GM18499 (cell line): ENCODE results near the gene CCDC187.
"Not testable (repeated sequence)": the region's sequence is repeated elsewhere in the genome, so short reads cannot be mapped to it uniquely, and the experiment has no call there.

ENCODE experiments used
- ATAC-seq: cut with Tn5 transposase; IDR thresholded peaks from one replicate; pipeline ENCODE4 v1.9.1; 2021; ENCODE audit warnings: moderate number of reproducible peaks; ENCODE audit not compliant: insufficient read depth, unreplicated experiment

The CCDC187 gene

DNA sequence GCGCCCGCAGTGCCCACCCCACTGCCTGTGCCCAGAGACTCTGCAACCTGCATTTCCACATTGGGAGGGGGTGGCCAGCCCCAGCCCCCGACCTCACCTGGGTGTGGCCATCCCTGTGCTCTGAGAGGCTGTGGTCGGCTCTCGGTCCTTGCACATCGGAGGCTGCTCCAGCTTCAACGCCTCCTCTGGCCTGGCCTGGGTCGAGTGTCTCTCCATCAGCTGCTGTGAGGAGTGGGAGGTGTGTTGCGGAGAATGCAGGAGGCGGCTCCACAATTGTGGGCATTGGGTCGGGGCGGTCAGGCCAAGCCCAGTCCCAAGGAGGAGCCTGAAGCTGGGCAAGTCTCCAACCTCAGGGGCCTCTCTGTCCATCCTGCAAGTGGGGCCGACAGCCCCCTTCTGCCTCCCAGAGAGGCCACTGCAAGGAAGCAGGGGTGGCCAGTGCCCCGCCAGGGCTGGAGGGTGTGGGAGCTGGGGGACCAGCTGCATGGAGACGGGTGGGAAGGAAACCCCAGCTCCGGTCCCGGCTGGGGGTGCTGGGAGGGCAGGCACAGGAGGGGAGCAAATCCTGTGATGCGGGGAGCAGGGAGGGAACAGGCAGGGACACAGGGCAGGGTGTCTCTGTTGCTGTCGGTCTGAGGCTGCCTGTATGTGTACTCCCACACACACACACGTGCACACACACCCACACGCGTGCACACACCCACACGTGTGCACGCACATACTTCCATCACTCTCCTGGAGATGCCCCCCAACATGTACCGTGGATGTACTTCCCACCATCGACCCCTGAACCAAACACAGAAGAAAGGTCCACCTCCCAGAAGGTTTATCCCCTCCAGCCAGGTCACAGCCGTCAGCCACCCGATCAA, 28.9 kb downstream of the CCDC187 start:
- ATAC-seq = no peak

DNA sequence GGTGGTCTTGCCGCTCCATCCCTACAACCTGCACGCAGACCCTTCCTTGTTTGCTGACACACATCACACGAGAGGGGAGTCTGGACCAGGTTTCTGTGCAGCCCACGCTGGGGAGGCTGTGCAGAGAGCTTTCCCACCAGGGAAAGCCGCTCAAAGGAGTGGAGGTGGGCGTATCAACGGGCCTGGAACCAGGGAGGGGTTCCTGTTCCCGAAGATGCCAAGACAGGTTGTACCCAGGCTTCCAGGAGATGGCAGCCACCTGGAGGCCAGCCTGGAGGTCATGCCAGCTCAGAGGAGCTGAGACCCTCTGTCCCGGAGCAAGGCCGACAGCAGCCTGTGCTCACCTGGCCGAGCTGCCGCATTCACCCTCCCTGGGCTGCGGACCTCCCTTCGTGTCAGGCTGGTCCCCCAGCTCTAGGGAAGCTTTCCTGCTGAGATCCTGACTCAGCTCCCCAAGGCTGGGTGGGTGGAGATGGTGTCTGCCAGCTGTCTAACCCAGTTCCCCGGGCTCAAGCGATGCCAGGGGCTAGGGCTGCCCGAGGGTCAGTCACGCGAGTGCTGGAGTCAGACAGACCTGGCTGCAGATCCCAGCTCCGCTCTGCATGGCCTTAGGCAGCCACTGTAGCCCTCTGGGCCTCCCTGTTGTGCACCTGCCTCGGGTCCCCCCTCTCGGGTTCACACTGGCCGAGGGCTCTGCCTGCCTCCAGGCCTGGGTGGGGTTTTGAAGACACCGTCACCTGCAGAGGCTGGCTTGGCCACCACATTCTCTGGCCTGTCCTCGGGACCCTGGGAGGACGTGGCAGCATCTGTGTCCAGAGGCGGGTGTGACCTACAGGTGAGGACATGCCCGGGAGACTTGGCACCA, 29.7 kb downstream of the CCDC187 start:
- no peak for ATAC-seq

DNA sequence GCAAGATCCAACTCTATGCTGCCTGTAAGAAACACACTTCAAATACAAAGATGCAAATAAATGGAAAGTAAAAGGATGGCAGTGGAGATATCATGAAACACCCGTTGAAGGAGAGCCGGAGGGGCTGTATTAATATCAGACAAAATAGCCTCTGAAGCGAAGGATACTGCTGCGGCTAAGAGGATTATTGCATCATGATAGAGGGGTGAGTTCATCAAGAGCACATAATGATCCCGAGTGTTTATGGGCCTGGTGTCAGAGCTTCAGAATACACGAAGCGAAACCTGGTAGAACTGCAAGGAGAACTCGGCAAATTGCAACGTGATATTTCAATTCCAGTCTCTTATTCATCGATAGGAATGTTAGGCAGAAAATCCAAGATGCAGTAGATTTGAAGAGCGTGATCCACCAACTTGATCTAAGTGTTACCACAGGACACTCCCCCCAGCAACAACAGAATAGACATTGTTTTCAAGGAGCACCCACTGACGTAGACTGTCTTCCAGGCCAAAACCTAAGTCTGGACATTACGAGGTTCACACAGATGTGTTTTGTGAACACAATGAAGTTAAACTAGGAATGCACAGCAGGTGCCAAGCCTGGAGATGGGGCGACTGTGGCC, 30.5 kb downstream of the CCDC187 start:
- ATAC-seq = no peak

DNA sequence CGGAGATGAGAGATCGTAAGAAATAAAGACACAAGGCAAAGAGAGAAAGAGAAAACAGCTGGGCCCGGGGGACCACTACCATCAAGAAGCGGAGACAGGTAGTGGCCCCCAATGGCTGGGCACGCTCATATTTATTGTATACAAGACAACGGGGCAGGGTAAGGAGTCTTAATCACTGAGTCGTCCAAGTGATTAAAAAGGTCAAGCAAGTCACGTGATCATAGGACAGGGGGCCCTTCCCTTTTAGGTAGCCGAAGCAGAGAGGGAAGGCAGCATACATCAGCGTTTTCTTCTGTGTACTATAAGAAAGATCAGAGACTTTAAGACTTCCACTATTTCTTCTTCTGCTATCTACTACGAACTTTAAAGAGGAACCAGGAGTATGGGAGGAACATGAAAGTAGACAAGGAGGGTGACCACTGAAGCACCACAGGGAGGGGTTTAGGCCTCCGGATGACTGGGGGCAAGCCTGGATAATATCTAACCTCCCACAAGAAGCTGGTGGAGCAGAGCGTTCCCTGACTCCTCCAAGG, 33.7 kb downstream of the CCDC187 start:
- no peak for ATAC-seq

DNA sequence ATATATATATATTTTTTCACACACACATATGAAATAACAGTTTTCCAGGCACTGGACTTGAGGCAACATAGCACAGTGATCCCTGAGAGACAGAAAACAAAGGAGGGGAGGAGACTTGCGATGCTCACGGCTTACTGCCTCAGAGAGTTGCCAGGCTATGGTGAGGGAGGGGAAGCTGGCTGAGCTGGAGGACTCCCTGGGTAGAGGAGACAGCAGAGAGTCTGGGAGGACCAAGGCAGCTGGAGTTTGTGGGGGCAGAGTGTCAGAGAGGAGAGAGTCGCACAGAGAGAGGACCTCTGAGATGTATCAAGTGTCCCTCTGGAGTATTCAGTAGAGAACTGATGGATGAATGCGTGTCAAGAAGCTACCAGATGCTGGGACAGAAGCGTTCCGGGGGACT, 35.2 kb downstream of the CCDC187 start:
- no peak for ATAC-seq

DNA sequence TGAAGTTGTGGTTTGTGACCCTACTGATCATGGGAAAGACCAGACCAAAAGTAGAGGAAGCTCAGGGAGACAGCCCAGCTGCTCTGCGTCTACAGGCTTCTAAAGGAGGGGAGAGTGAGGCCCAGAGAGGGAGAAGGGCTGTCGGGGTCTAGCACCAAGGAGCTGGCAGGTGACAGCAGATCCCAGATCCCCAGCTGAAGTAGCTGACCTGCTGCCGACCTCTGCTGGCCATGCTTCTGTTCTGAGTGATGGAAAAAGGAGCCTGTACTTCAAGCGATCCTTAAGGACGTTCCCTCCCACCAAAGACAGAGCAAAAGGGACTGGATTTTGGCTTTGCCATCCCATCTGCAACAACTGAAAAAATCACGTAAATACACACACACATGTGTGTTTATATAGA, 35.6 kb downstream of the CCDC187 start:
- no peak for ATAC-seq

DNA sequence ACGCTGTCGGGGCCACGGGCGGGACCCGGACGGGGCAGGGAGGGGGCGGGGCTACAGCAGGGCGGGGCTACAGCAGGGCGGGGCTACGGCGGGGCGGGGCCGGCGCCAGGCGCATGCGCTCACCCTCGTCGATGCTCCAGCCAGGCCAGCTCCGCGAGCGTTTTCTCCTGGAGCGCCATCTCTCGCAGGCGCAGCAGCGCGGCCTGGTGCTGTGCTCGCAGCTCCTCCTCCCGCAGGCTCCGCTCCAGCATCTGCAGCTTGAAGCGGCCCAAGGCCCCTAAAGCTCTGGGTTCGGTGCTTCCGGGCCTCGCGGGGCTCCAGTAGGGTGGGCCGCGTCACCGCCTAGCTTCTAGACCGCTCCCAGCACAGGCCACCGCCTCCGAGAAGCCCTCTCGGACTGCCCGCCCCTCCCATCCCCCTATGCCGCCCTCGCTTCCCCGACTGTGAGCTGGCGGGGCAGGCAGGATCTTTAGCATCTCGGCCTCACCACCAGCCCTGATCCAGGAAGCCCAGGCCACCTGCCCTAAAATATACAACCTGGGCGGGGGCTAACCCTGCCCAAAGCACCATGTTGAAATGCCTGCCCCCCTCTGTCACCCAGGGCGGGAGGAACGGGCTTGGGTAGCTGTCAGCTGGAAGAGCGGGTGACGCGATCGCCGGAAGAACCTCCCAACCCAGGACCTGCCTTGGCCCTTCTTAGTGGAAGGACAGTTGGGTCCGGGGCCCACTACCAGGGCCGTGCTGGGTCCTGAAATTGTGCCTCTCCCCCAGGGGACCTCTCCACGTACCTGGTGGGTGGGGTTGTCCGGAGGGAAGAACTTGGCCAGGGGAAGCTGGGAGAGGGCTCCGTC, 36.4 kb downstream of the CCDC187 start:
- no peak for ATAC-seq

DNA sequence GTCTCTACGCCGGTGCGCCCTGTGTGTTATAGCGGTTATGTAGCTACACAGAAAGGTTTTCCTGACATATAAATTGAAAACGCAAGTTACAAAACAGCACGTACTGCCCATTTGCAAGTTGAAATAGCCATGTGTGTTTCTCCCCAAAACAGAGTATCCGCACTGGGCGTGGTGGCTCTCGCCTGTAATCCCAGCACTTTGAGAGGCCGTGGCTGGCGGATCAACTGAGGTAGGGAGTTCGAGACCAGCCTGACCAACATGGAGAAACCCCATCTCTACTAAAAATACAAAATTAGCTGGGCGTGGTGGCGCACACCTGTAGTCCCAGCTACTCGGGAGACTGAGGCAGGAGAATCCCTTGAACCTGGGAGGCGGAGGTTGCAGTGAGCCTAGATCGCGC, 37.3 kb downstream of the CCDC187 start:
- not testable (repeated sequence) for ATAC-seq

DNA sequence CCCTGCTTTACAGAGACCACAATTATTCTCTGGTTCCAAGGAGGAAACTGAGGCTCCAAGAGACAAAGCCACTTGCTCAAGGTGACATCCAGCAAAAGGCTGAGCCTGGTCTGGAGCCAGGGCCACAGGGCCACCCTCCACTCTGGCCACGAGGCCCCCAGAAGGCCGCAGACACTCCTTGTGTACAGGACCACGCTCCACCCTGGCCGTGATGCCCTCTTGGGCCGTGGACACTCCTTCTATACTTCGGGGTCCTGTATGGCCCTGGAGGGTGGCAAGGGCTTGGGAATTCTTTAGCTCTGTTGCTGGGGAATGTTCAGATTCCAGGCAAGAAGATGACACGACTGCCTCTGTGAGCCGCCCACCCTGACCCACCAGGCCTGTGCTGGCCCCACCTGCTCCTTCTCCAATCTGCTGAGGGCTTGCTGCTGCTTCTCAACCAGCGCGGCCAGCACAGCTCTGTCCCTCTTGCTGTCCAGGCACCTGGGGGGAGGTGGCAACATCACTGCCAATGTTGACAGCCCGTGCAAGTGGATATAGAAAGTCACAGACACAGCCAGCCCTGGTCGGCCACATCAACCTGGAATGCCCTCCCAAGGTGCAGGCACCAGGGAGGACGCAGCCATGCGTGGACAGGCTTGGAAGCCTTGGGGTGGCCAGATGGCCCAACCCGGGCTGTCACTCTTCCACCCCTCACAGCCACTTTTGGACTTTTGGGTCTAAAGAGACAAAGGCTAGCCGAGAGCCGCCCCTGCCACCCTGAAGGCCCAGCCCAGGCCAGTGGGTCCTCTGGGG, 38.1 kb downstream of the CCDC187 start:
- no peak for ATAC-seq

DNA sequence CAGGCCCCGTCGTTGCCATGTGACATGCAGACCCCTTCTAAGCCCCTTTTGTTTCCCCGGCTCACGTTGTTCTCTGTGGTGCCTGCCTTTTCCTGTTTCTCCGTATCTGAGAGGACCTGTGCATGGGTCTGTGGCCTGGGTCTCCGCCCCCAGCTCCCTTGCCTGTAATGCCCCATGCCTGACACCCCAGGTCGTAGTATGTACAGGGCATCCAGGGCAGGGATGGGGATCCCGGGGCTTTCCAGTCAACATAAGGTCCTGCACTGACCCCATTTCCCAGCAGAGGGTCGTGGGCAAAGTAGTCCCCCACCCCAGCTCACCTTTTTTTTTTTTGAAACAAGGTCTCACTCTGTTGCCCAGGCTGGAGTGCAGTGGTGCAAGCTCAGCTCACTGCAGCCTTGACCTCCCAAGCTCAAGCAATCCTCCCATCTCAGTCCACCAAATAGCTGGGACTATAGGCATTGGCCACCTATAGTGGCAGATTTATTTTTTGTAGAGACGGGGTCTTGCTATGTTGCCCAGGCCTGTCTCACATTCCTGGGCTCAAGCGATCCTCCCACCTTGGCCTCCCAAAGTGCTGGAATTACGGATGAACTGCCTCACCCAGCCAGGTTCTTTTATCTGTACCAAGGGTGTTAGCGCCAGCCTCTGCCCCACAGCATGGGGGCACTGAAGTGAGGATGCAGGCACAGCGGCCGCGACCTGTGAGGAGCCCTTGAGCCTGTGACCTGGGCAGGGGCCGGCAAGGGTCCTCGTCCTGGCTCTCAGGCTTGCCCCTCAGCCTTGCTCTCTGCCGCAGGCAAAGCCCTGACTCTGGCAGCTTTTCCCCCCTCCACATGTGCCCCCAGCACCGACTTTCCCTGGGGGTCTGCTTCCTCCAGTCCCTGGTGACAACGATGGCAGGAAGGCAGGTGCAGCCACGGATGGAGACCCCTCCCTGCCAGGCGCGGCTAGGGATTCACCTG, 39.2 kb downstream of the CCDC187 start:
- no peak for ATAC-seq

DNA sequence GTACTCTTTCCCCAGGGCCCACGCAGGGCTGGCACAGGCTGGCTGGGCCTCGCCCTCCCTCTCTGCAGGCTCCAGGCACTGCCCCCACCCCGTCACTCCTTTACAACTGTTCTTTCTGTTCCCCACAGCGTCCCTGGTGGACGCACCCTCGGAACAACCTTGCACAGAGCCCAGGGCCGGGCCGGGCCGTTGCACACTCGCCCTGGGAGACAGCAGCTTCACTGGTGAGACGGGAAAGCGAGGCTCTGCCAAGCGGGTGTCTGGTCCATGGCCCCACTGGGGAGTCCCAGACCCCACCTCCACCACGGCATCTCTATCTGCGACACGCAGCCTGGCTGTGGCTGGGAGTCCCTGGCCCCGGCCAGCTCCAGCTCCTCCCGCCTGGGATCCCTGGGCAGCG, 39.9 kb downstream of the CCDC187 start:
- ATAC-seq = no peak

DNA sequence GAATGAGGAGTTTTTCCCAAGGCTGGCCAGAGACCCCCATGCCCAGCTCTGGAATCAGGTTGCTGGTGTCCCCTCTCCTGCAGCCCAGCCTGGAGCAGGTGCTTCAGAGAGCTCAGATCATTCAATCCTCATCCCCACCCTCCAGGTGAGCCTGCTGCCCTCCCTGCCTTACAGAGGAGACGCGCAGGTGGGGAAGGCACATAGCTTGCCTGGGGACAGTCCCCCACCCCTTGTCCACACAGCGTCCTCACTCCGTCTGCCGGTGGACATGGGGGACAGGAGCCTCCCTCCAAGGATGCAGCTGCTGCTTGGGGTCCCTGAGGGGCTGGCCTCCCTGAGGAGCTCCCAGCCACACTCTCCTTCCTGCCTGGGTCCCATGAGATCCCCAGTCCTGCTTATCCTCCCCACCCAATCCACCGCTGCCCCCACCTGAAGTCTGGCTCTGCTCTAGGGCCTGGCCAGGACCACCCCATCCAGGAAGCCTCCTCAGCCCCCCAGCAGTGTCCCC, 41.2 kb downstream of the CCDC187 start:
- no peak for ATAC-seq

DNA sequence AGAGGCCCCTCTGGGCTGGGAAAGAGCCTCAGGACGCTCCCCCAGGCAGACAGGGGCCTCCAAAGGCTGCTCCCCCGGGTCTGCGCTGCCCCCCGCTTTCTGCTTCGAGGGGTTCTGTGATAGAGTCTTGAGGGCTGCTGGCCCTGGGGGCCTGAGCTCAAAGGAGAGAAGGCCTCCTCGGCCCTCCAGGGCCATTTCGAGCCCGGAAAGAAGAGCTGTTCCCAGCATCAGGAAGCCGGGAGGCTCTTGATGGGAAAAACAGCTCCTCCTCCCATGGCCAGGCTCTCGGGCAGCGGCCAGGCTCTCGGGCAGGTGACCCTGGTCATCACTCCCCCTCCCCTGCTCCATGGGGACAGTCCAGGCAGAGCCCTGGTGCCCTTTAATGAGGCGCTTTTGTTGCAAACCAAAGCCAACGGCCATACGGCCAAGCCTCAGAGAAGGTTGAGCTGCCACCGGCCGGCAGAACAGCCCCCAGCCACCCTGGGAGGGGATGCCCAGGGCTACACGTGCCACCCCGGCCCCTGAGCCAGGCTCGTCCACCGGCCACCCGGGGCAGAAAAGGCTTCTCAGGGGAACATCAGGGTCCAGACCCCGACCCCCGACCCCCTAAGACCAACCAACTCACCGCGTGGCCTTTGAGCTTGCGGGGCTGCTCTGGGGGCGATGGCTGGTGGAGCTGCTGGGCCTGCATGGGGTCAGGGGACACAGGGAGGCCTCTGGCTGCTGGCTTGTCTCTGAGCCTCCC, 42.0 kb downstream of the CCDC187 start:
- no peak for ATAC-seq

DNA sequence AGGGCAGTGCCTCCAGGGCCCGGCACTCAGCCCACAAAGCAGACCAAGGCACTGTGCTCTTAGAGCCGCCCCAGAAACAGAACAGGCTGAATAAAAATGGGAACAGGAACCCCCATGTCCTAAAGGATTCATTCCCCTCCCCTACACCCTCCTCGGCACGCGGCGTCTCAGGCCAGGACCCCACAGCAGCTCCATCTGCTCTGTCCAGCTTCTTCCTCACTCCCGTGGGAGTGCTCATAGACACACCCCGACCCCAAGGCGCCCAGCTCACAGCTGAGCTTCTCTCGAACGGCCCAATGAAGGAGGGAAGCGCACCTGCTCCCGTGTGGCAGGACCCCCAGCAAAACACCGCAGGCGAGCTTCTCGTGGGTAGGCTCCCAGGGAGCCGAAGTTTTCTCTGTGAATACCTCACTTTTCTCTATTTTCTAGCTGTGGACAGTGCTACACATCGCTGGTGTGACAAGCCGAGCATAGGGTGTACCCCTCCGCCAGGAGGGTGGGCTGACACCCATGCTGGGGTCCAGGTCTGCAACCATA, 42.9 kb downstream of the CCDC187 start:
- ATAC-seq = no peak

DNA sequence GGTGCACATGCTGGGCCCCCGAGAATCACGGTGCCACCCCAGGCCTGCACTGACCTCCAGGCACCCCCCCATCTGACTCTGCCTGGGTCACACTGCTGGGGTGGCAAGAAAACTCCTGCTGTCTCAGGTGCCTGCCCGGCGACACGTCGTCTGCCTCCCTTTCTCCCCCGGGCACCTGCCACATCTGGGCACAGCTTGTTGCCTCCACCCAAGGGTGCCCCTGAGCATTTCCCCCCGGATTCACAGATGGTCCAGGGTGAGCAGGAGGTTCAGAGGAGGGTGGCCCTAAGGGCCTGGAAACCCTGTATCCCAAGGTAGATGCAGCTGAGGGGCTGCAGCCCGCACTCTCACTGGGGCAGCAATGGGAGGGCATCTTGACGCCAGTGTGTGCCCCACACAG, 43.4 kb downstream of the CCDC187 start:
- ATAC-seq = no peak

DNA sequence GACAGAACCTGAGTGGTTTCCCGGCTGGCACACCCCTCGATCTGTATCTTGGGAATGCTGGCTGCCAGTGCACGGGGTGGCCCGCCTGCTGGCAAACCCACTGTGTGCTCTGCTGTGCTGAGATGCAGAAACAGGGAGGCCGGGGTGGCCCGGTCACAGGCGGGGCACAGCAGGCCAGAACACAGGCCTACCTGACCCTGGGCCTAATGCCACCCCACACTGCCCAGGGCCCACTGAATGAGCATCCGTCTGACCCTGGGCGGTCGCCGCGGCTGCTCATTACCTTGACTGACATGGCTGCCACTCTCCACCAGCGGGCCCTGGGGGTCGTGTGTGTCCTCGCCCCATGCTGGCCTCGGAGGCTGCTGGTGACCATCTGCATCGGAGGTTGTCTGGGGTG, 44.1 kb downstream of the CCDC187 start:
- ATAC-seq = no peak

DNA sequence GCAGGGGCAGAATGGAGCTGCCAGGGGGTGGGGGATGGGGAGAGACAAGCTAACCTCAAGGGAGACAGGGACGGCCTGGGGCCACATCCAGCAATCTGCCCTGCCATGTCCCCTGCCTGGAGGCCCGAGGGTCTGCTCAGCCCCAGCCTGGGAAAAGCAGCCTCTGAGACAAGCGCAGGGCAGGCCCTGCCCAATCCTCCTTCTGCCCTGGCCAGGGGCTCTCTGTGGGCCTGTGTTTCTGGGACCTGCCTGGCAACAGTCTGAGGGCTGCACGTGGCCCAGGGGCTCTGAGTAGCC, 44.4 kb downstream of the CCDC187 start:
- no peak for ATAC-seq
